Fibroblast of skin of back (primary cell): Measurements from ENCODE around the gene SSC4D.
"Not testable (repeated sequence)": the region's sequence is repeated elsewhere in the genome, so short reads cannot be mapped to it uniquely, and the experiment has no call there.

ENCODE experiments used
- DNase-seq: peaks from one replicate; pipeline ENCODE4 v3.0.0-alpha.2; 2013

Gene SSC4D

DNA sequence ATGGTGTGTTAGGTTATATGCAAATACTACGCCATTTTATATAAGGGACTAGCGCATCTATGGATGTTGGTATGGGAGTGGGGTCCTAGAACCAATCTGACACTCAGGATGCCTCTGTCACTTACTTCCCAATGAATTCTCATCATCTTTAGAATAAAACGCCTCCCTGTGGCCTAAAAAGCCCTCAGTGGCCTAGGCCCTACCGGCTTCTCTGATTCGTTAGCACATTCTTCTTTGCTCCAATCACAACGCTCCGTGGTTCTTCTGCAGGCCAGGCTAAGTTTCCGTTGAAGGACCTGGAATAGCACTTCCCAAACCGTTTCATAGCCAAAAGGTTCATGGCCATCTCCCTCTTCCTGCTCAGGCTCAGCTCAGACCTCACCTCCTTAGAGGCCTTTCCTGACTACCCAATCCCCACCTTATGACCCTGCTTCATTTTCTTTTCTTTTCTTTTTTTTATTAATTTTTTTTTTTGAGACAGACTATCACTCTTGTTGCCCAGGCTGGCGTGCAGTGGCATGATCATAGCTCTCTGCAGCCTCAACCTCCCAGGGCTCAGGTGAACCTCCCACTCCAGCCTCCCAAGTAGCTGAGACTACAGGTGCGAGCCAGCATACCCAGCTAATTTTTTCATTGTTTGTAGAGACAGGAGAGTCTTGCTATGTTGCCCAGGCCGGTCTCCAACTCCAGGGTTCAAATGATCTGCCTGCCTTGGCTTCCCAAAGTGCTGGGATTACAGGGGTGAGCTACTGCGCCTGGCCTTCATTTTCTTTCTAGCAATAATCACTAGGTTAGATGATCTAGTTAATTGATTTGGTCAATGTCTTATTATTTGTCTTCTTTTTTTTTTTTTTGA, 26.2 kb downstream of the SSC4D start:
- DNase-seq = peak; percentile 46

DNA sequence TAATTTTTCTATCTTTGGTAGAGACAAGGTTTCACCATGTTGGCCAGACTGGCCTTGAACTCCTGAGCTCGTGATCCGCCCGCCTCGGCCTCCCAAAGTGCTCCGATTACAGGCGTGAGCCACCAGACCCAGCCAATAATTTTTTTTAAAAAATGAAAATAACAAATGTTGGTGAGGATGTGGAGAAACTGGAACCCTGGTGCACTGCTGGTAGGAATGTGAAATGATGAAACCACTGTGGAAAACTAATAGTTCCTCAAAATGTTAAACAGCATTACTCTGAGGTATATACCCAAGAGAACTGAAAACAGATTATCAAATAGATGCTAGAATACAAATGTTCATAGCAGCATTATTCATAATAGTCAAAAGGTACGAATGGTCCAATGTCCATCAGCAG, 27.7 kb downstream of the SSC4D start:
- DNase-seq = no peak

DNA sequence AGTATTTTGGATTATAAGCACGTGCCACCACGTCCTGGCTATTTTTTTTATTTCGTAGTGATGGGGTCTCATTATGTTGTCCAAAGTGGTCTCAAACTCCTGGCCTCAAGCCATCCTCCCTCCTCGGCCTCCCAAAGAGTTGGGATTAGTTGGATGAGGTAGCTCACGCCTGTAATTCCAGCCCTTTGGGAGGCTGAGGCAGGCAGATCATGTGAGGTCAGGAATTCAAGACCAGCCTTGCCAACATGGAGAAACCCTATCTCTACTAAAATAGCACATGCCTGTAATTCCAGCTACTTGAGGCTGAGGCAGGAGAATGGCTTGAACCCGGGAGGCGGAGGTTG, 28.9 kb downstream of the SSC4D start:
- DNase-seq = peak; percentile 46

DNA sequence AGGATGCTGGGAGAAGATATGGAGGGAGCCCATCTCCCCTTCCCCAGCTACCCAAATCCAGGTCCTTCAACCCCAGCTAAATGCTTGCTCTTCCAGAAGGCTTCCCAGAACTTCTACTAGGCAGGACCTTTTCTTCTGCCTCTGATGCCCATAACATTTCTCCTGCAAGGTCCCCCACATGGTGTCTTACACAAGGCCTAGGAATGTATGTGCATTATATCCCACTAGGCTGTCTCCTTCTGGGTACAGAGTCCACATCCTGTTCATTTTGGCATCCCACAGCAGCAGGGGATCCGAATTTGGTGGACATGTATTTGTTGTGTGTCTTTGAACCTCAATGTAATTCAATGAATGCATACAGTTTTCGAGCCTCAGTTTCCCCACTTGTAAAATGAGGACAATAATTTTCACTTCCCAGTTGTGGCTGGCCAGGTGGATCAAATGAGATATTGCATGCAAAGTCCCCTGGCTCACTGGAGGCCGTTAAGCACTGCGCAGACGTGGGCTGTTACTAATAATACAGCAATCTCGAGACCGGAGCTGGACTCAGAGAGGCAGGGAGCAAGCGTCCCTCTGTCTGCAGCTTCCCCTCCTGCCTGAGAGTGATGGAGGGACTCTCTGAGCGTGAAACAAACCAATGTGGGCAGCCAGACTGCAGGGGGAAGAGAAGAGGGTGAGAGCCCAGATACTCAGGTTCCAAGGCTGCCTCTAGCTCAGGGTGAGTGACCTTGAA, 32.1 kb downstream of the SSC4D start:
- peak; percentile 77 for DNase-seq

DNA sequence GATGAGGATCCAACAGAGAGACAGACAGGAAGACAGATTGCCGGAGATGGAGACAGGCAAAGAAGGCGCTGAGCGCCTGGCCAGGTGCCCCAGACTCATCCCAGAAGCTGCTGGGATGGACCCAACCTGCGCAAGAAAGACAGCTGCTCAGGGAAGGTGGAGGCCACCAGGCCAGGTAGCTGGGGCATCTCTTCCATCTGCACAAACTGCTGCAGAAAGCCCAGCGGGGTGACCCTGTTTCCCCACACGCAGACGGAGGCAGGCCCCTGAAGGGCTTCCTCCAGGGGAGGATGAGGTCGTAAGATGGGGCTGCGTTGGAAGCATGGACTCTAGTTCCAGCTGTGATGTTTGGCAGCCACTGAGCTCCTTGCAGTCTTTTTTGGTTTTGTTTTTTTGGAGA, 34.2 kb downstream of the SSC4D start:
- no peak for DNase-seq

DNA sequence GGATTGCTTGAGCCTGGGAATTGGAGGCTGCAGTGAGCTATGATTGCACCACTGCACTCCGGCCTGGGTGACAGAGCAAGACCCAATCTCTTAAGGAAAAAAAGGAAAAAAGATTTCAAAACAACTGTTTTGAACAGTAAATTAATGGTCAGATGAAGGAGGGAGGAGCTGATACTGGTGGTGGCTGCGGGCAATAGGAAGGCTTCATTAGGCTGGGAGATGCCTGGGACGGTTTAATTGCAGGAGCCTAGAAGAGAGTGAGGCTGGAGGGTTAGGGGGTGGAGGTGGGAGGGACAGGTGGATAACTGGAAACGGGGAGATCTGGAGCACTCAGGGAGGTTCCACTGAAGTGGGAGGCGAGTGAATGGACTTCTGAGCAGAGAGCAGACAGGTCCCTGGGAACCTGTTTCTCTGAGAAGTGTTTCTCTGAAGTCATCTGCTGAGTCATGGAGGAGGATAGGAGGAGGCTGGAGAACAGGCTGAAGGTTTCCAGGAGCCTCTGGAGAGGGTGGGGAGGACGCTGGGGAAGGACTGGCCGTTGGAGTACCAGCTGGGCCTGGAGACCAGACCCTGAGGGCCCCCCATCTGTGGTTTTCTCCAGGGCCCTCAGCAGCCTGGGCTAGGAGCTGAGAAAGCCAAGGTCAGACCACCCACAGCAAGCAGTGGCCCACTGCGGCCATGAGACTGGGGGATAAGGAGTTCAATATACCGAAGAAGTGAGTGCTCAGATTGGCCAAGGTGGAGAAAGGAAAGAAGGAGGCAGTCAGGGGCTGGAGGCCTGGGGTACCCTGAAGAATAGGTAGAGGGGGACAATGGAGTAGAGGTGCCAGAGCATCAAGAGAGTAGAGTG, 36.3 kb downstream of the SSC4D start:
- DNase-seq = peak; percentile 76

DNA sequence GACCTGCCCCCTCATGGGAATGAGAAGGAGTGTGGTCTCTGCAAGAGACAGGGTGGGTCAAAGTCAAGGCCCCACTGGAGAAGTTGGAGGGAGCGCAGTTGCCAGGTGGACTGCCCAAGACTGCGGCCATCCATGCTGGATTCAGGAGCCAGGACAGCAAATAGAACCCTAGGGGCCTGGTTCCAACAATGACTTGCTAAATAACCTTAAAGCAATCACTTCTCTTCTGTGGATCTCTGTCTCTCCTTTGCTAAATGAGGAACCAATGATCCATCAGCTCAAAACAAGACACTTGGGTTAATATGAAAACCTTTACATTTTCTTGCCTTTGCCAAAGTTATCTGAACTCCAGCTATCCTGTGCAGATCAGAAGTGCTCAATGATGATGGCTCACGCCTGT, 38.1 kb downstream of the SSC4D start:
- DNase-seq = no peak

DNA sequence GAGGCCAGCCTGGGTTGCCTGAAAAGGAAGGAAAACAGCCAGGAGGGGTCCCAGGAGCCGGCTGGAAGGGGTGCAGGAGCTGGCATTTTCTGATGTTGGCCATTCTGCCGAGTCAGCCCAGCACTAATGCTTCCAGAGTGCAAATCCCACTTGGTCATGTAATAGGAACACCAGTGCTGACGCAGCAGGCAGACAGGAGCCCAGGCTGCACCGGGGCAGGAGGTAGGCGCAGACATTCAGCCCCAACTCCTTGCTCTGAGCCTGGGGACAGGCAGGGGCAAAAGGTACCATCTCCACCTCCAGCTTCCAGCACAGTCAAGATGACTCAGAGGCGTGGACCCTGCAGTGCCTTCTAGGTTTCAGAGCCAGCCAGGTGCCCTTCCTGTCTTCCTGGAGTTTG, 40.5 kb downstream of the SSC4D start:
- DNase-seq = no peak

DNA sequence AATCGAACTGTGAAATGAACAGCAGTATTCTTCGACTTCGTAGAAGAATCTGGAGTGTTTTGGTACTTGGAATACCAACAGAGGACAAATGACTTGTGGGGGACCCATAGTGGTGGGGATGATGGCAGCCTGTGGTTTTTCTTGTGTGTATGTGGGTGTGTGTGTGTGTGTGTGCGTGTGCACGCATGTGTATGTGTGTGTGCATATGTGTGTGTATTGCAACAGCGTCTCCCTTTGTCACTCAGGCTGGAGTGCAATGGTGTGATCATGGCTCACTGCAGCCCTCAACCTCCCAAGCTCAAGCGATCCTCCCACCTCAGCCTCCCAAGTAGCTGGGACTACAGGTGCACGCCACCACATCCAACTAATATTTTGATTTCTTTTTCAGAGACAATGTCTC, 41.3 kb downstream of the SSC4D start:
- DNase-seq = no peak

DNA sequence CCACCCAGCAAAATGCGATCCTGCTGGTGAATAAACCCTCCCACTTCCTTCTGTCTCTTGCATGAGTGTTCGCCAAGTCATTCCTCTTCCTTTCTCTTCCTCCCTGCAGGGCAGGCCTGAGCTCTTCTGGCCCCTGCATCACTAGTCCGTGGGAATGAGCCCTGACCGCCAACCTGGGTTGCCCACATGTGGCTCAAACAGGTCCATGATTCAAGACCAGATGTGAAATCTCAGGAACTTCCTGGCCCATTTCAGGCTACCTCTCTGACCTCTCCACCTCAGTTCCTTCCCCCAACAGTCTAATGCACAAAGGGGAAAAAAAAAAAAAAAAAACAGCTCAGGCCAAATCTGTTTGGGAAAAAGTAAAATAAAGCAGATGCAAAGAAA, 45.3 kb downstream of the SSC4D start:
- peak; percentile 62 for DNase-seq

DNA sequence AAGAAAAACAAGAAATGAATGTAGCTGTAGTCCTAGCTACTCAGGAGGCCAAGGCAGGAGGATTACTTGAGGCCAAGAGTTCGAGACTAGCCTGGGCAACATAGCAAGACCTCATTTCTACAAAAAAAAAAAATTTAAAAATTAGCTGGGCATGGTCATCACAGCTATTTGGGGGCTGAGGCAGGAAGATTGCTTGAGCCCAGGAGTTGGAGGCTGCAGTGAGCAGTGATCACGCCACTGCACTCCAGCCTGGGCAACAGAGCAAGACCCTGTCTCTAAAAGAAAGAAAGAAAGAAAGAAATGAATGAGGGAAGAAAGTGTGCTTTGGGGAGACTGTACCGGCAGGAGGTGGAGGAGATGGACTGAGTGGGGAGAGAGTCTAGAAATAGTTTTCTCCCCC, 45.7 kb downstream of the SSC4D start:
- DNase-seq = not testable (repeated sequence)

DNA sequence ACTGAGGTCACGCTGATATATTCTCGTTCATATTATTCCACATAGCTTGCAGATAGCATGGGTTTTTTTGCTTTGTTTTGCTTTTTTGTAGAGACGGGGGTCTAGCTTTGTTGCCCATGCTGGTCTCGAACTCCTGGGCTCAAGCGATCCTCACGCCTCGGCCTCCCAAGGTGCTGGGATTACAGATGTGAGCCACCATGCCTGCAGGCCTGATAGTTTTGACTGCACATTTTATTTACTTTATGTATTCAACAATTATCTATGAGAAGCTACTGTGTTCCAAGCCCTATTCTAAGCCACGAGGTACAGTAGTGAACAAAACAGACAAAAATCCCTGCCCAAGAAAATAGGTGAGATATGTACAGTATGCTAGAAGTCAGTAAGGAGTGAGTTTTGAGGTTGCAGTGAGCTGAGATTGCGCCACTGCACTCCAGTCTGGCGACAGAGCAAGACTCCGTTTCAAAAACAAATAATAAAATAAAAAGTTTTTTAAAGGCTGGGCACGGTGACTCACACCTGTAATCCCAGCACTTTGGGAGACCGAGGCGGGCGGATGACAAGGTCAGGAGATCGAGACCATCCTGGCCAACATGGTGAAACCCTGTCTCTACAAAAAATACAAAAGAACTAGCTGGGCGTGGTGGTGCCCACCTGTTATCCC, 49.4 kb downstream of the SSC4D start:
- DNase-seq = no peak

DNA sequence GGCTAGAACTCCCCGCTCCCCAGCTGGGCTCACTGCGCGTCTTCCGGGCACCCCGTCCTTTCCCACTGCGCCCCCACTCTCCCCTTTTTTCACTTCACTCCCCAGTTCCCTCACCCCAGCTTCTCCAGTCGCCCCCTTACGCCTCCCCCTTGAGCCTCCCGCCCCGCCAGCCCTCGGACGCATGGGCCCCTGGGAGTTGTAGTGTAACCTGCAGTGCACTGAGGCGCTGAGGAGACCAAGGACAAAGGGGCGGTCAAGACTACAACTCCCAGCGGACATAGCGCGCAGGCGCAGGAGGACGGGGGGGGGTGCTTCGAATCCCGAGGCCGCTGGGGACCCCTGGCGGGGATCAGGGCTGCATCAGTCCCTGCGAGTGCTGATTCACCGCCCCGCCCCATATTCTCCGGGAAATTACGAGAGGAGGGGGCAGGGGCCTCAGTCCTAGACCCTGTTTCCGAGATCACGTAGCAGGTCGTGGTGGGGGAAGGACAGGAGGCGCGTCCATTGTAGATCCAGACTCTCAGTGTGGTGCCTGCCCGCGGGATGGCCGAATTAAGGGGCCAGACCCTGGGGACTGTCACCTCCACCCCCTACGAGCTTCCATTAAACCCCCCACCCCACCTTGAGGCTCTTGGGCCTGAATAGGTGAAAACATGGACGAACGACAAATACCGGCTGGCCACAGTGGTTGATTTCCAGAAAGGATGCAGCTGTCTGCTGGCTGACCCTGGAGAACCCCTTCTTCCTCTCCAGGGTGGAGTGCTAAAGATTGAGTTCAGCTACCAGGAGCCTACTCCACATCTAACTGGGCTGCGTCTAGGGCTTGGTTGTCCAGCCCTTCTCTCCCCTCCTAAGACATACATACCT, 50.2 kb downstream of the SSC4D start:
- DNase-seq = peak; percentile 98

DNA sequence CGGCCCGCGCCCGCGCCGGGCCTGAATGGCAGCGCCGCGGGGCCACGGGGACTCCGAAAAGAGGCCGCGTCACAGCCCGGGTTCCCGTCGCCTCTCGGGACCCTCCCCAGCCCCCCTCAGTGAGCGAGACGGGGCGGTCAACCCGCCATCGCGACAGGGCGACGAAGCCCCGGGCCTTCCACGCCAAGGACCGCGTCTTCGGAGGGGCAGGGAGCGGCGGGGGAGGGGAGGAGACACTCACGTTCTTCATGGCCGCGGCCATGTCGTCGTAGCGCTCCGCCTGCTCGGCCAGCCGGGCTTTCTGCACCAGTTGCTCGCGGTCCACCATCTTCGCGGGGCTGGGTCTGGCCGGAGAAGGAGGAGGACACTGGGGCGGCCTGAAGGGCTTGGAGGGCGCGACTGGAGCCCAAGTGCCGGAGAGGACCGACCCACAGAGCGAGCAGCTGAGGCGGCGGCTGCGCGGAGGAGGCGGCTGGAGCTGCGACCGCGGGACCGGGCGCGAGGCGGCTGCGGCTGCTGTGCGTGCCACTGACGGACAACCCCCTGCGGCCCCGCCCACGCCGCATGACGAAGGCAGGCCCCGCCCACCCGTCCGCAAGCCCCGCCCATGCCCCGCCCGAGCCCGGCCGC, 50.9 kb downstream of the SSC4D start, which contains the start of gene YWHAG:
Gene YWHAG (minus strand): TSS at position 511 of the 630 bp plus-strand sequence. CDS start 183 bp downstream, at position 328.
- DNase-seq = peak; percentile 83

DNA sequence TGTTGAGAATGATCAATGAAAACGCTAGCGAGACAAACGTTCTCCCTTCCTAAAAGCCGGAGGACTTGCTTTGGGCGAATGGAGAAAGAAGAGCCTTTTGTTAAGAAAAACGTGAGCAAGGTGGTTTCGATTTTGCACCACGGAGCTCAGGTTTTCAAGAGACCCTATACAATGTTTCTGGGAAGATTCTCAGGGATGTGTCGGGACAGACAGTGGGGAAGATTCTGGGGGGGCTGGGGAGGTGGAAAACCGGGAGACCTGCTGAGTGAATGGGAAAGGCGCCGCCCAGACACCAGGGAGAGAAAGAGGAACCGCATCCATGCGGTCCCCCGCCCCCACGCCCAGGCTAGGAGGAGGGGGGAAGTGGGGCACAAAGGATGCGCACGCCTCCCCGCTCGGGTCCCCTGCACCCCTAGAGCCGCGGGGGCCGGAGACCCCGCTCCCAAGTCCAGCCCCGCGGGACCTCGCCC, 51.5 kb downstream of the SSC4D start:
- peak; percentile 43 for DNase-seq

DNA sequence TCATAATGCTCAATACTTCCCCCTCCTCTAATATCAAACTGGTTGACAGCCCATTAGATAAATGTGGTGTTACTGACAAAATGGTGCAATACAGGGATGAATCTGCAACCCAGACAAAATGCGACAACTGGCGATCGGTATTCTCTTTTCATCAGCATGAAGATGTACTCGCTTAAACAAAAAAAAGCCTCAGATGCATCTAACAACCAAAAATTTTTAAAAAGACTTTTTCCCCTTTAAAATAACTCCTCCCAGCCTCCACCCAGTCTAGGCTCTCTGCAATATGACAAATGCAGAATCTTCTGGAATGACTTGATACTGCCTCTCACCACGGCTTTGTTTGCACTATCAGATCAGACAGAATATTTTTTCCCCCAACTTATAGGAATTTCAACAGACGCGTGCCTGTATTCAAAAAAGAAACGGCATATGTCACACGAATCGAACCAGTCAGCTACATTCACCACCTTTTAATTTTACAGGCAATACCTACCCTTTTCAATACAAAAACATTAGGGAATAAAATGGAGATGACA, 52.0 kb downstream of the SSC4D start:
- DNase-seq = no peak

DNA sequence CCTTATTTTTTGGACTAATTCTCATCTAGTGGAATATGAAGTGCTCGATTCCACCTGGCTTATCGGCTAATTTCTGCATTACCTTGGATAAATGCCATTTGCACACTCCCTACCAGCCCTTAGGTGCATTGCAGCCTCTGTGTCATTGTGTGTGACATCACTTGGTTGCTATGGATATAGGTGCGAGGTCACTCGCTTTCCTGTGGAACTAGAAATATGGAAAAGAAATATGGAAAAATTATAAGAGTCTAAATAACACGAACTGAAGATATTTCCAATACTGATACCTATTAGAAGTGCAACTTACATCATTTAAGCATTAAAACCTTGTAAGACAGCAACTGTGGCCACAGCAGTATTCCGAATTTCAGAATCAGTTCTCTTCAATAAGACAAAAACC, 52.7 kb downstream of the SSC4D start:
- peak; percentile 45 for DNase-seq

DNA sequence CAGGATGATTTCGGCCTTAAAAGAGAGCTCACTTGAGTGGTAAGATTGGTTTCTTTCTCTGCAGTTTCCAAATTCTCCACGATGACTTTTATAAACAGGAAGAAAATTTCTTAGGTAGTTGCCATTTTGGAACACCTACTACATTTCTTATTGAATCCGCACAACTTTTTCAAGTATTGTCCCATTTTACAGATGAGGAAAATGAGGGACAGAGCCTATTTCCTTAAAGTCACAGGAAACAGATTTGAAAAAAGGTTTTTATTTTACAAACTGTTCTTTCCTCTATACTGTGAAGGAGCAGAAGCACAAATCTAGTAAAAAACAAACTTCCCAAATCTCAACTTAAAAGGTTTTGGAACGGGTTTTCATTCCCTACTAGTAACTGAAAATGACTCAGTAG, 53.4 kb downstream of the SSC4D start:
- DNase-seq = no peak

DNA sequence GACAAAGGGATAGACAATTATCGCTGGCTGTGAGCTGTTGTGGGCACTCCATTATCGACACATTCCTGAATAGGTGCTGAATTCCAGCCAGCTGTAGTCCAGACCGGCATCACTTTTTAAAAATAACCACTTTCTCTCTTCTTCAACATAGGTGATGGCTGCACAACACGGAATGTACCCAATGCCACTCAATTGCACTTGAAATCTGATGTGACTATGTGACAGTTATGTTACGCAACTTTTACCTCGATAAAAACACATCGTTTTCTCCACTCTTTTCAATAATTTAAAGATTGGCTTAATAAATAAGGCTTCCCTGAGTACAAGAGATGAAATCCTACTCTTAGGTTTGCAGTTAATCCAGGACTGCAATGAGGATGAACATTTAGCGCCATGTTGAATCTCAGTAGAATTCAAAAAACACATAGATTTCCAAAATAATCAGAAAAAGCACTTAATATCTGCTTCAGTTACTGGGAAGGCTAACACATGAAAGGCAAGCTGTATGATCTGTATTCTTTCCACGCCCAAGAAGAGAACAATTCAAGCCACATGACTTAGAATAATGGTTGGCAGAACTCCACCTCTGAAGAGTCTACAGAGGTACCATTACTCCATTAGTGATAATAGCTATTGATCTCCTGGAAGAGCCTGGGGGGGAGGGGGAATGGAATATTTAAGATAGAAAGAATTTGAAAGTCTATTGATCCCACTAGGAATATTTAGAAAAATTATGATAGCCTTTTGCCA, 54.3 kb downstream of the SSC4D start:
- DNase-seq = no peak

DNA sequence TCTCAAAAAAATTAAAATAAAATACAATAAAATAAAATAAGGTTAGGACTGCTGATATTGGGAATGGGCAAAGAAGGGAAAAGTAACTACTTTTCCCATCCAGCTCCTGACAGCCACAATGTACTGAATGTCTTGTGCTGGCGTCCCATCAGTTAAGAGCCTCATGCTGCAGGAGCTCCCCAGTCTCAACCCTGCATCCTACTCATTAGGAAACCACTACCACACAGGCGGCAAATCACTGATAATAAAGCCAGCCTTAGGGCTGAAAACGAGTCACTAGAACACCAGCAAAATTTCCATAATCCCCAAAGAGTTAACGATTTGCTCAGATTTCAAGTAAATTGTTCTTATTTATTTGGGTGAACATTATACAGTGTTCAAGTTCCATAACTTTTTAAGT, 55.0 kb downstream of the SSC4D start:
- DNase-seq = no peak
